Esophagus squamous epithelium (tissue), 5 donors: ENCODE results near the gene ATF5. TPM values are rescaled to one million over a fixed set of nuclear protein-coding genes. Genes with fewer than 3 reads are reported as not detected.
A peak's percentile ranks its signal among the peaks of the same experiment; 100 is the strongest.
"Not testable (repeated sequence)": the region's sequence is repeated elsewhere in the genome, so short reads cannot be mapped to it uniquely, and the experiment has no call there.

ENCODE experiments used
- DNase-seq: peaks from one replicate; lab custom pipeline; 2025; lab: John Stamatoyannopoulos, UW
- H3K27ac ChIP-seq, 4 donors: fragments of 200-600 bp; sonication (generic); one replicate each; pipeline ENCODE4 v1.5.1; 2016 to 2019; ENCODE audit warnings: mild to moderate bottlenecking in 1 of 4
- H3K27me3 ChIP-seq, 4 donors: fragments of 200-600 bp; sonication (generic); 1 replicate in 3 of 4; 2 replicates in 1 of 4; pipeline versions ENCODE4 v1.5.1 to v1.6.0; 2017 to 2021; ENCODE audit warnings: antibody characterized with exemption in 1 of 4
- H3K36me3 ChIP-seq, 3 donors: fragments of 200-600 bp; sonication (generic); one replicate each; pipeline ENCODE4 v1.5.1; 2016 to 2019
- H3K4me1 ChIP-seq, 3 donors: fragments of 200-600 bp; sonication (generic); one replicate each; pipeline ENCODE4 v1.5.1; 2017 to 2019
- H3K4me3 ChIP-seq, 4 donors: fragments of 200-600 bp; sonication (generic); 1 replicate in 3 of 4; 2 replicates in 1 of 4; pipeline ENCODE4 v1.5.1; 2016 to 2019; ENCODE audit warnings: mild to moderate bottlenecking in 2 of 4, moderate library complexity in 1 of 4
- H3K9me3 ChIP-seq, 3 donors: fragments of 200-600 bp; sonication (generic); one replicate each; pipeline ENCODE4 v1.5.1; 2016 to 2019
- CTCF ChIP-seq, 6 experiments: fragments of 450-650 bp in 4 of 6; fragments of 200-600 bp in 2 of 6; sonication (generic) in 2 of 6; IDR thresholded peaks; one replicate each; pipeline ENCODE4 v1.5.1; 2016 to 2019; ENCODE audit warnings: antibody characterized with exemption in 6 of 6, mild to moderate bottlenecking in 4 of 6, moderate library complexity in 4 of 6
- POLR2A ChIP-seq, 4 donors: fragments of 450-650 bp; IDR thresholded peaks; one replicate each; pipeline ENCODE4 v1.6.1; 2017; ENCODE audit warnings: antibody characterized with exemption in 4 of 4, mild to moderate bottlenecking in 4 of 4, moderate library complexity in 3 of 4
- WGBS, 2 donors: methylation state at CpG; one replicate each; pipeline ENCODE4 v1.1.5; 2018; 5-methylcytosine and 5-hydroxymethylcytosine counted together
- intact Hi-C: fragments of 100-400 bp; cut with DNase I; formaldehyde crosslinking; loops from one replicate; pipeline ENCODE4 v1.15.0; 2022
- total RNA-seq, 4 donors: library from RNA; depleted of rRNA; stranded (reverse); fragments of >200 nt; gene quantifications; one replicate each; pipeline ENCODE4 v1.1.0, GENCODE V29; 2016
- donor health status: DM: yes; HTN: yes; CAD: no.

Gene ATF5
- total RNA-seq, 4 donors from 2014 or later: 3.3 to 9.7 (median 8.2) TPM

GRCh38 chr19:49923055-49924003, 5.7 kb upstream of the ATF5 start:
- H3K27me3 ChIP-seq: no peaks in the 10 kb centered on the region
- peaks cover 0 to 84% (median 10%) of the 10 kb centered on the region in 3 donors for H3K36me3 ChIP-seq
- H3K27ac ChIP-seq: peak overlapping the region in 1 of 4 donors; percentile 52
- TF ChIP-seq POLR2A (IDR thresholded peaks at IDR 0.05) (no peak), CTCF (IDR thresholded peaks at IDR 0.05) (no peak)
- intact Hi-C loops: no loop called here
- H3K9me3 ChIP-seq: no peaks in the 10 kb centered on the region
- no peak for DNase-seq
- H3K4me3 ChIP-seq: no peak overlapping the region
- peaks cover 9 to 39% (median 10%) of the 10 kb centered on the region in 3 donors for H3K4me1 ChIP-seq
- WGBS, 2 donors: 79 to 83% methylated on average over 18 to 20 of the region's 31 CpGs

- Histone ChIP-seq H3K4me1 (peaks cover 10 to 41% (median 11%) of the 10 kb centered on the region in 3 donors), H3K4me3 (no peak overlapping the region), H3K9me3 (no peaks in the 10 kb centered on the region), H3K27ac (peak overlapping the region in 1 of 4 donors; percentile 52), H3K27me3 (no peaks in the 10 kb centered on the region), H3K36me3 (peaks cover 0 to 80% (median 10%) of the 10 kb centered on the region in 3 donors)
- WGBS, 2 donors: 71 to 85% methylated on average over 11 to 15 of the region's 25 CpGs
- intact Hi-C loops: no loop called here
- no peak for TF ChIP-seq POLR2A (IDR thresholded peaks at IDR 0.05)
- no peak for TF ChIP-seq CTCF (IDR thresholded peaks at IDR 0.05)
- DNase-seq: no peak
Measured at GRCh38 chr19:49924004-49924880, 4.8 kb upstream of the ATF5 start.

- peaks cover 0 to 80% (median 10%) of the 10 kb centered on the region in 3 donors for H3K36me3 ChIP-seq
Measured at GRCh38 chr19:49924881-49925210, 4.2 kb upstream of the ATF5 start.

GRCh38 chr19:49925486-49925885, 3.5 kb upstream of the ATF5 start:
- intact Hi-C loops: no loop called here
- Histone ChIP-seq H3K9me3 (no peaks in the 10 kb centered on the region), H3K4me1 (peaks cover 10 to 47% (median 15%) of the 10 kb centered on the region in 3 donors), H3K36me3 (peaks cover 0 to 74% (median 10%) of the 10 kb centered on the region in 3 donors), H3K27me3 (no peaks in the 10 kb centered on the region), H3K4me3 (no peak overlapping the region), H3K27ac (no peak overlapping the region)
- TF ChIP-seq POLR2A (IDR thresholded peaks at IDR 0.05) (no peak), CTCF (IDR thresholded peaks at IDR 0.05) (no peak)
- no peak for DNase-seq
- 92 to 94% methylated on average over 5 of the region's 5 CpGs for WGBS, 2 donors

More at GRCh38 chr19:49924881-49925210, 4.2 kb upstream of the ATF5 start:
- H3K27ac ChIP-seq, H3K27me3 ChIP-seq, H3K4me3 ChIP-seq, intact Hi-C loops, DNase-seq, H3K9me3 ChIP-seq: not testable (repeated sequence)
- peaks cover 10 to 40% (median 11%) of the 10 kb centered on the region in 3 donors for H3K4me1 ChIP-seq
- WGBS, 2 donors: 82 to 91% methylated on average over 8 to 13 of the region's 13 CpGs

- H3K27ac ChIP-seq: no peak overlapping the region
- DNase-seq: no peak
- WGBS, 2 donors: 85 to 89% methylated on average over 10 of the region's 10 CpGs
- intact Hi-C loops: no loop called here
- no peaks in the 10 kb centered on the region for H3K9me3 ChIP-seq
- H3K27me3 ChIP-seq: no peaks in the 10 kb centered on the region
- H3K36me3 ChIP-seq: peaks cover 0 to 73% (median 10%) of the 10 kb centered on the region in 3 donors
- no peak overlapping the region for H3K4me3 ChIP-seq
- no peak for TF ChIP-seq CTCF (IDR thresholded peaks at IDR 0.05)
- no peak for TF ChIP-seq POLR2A (IDR thresholded peaks at IDR 0.05)
- H3K4me1 ChIP-seq: peaks cover 10 to 51% (median 15%) of the 10 kb centered on the region in 3 donors
Measured at GRCh38 chr19:49926515-49926914, 2.5 kb upstream of the ATF5 start.
